Measurements from ENCODE around the gene TBX1.

DNA sequence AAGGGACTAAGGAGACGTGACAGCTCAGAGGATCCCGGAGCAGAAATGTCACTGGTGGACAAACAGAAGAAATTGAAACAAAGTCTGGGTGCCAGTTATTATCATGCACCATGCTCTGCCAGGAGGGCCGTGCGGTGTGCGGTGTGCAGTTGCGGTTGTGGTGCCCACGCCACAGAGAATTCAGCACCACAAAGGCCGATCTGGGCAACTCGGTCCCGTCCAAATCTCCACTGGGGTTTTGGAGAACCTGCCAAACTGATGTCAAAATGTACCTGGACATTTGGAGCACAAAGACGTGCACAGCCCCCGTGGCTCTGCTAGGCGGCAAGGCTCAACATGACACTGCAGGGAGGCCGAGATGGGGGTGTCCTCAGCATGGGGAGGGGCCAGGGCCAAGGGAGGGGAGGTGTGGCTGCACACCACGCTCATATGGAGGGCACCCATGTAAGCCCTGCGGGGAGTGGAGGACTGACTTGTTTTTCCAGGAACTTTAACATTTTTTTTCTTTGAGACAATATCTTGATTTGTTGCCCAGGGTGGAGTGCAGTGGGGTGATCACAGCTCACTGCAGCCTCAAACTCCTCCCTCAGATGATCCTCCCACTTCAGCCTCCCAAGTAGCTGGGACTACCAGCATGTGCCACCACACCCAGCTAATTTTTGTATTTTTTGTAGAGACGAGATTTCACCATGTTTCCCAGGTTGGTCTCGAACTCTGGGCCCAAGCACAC, 54.7 kb downstream of the TBX1 start:
- TF ChIP-seq EZH2 (IDR thresholded peaks at IDR 0.05; ENCODE audit: borderline replicate concordance, low read depth, low read length, severe bottlenecking) = no peak
- TF ChIP-seq, protein P1, sequence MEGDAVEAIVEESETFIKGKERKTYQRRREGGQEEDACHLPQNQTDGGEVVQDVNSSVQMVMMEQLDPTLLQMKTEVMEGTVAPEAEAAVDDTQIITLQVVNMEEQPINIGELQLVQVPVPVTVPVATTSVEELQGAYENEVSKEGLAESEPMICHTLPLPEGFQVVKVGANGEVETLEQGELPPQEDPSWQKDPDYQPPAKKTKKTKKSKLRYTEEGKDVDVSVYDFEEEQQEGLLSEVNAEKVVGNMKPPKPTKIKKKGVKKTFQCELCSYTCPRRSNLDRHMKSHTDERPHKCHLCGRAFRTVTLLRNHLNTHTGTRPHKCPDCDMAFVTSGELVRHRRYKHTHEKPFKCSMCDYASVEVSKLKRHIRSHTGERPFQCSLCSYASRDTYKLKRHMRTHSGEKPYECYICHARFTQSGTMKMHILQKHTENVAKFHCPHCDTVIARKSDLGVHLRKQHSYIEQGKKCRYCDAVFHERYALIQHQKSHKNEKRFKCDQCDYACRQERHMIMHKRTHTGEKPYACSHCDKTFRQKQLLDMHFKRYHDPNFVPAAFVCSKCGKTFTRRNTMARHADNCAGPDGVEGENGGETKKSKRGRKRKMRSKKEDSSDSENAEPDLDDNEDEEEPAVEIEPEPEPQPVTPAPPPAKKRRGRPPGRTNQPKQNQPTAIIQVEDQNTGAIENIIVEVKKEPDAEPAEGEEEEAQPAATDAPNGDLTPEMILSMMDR (IDR thresholded peaks at IDR 0.05; ENCODE audit: borderline replicate concordance, extremely low read depth, low read length, poor library complexity, severe bottlenecking) = no peak

Data from DND-41 (cell line).